SIG-M5 (cell line): ENCODE data around the gene CAPN9.

ENCODE experiments used
- DNase-seq: peaks from one replicate; lab custom pipeline; 2025; lab: John Stamatoyannopoulos, UW

The CAPN9 gene

DNA sequence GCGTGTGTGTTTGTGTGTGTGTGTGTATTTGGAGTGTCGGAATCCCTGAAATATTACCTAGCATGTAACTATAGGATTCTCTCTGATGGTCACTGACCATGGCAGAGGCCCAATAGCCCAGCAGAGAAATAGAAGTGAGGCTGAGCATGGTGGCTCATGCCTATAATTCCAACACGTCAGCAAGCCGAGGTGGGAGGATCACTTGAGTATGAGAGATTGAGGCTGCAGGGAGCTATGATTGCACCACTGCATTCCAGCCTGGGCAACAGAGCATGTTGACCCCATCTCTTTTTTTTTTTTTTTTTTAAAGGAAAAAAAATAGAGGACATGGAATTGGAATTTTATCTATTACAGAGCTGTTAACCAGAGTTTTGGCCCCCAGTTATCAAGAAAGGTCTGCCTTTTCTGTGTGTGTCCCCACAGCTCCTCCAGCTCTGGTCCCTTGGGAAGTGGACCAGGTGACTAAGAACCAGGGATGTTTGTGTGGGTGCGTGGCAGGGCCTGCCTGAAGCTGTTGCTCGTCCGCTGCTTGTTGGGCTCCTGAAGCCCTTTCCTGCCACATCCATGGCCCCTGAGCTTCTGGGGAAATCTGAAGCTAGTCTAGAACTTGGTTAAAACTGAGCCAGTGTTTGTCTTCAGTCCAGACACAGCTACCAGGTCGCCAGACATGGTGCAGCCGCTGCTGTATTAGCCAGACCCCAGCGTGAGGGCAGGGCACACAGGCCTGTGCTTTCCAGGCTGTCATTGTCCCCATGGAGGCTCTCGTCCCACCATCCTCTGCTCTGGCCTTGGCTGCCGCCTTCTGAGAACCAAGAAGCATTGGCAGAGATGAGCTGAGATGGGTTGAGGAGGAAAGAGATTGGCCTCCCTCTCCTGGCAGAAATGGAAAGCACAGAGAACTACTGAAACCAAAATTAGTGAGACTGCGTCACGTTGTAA, 25.5 kb downstream of the CAPN9 start:
- DNase-seq: no peak

DNA sequence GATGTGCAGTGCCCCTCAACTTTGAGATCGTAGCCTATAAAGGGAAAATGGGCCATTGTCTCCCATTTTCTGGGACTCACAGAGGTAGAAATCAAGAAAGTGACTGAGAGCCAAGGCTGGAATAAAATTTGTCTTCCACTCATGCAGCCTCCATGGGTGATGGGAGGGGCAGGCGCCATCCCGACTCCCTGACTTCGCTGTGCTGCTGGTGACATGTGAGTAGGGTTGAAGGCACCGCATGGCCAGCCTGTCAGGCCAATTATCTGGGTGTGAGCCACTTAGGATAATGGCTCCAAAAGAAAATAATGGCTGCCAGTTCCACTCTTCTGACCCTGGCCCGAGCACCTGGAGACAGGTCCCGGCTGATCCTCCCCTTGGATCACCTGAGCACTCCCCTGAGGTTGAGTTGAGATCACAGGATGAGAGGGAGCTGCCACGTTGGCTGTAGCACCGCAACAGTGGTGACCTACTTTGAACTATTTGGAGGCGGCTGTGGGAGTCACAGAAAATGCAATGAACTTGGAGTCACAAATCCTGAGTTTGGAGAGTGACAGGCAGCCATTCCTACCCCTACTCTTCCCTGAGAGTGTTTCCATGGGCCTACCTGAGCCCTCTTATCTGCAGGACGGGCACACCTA, 26.3 kb downstream of the CAPN9 start:
- DNase-seq: no peak

DNA sequence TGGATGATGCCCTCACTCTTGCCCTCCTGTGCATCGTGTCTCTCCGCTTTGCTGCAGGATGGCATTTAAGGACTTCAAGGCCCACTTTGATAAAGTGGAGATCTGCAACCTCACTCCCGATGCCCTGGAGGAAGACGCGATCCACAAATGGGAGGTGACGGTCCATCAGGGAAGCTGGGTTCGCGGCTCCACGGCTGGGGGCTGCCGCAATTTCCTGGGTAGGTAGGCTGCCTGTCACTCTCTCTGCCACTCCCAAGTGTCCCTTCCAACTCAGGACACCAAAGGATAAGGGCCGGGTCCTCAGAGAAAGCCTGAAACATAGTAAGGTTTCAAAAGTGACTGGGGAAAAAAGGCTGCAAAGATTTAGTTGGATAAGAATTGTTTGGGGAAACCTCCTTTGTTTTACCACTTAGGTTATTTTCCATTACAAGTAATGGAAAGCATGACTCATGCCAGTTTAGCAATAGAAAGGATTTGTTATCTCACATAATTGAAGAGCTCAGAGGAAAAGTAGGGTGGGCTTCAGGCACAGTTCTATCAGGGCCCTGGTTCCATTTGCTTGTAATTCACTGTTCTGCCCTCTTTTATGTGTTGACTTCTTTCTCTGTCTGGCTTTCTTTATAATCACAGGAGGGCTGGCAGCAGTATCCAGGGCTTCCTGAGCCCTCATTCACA, 31.9 kb downstream of the CAPN9 start:
- no peak for DNase-seq

DNA sequence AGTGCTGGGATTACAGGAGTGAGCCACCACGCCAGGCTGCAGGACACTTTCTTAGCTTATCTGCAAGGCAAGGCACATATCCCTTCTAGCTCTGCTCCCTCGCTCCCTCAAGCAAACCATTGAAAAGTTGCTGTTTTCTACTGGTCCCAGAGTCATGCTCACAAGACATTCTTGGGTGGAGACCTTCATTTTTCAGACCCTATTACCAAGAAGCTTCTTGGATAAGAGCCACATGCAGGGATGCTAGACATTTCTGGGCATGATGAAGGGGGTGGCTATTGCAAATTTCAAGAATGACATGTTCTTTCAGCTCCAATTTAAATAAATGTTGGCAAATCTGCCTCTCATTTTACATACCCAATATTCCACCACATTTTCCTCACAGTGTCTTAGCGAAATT, 33.9 kb downstream of the CAPN9 start:
- DNase-seq: no peak

DNA sequence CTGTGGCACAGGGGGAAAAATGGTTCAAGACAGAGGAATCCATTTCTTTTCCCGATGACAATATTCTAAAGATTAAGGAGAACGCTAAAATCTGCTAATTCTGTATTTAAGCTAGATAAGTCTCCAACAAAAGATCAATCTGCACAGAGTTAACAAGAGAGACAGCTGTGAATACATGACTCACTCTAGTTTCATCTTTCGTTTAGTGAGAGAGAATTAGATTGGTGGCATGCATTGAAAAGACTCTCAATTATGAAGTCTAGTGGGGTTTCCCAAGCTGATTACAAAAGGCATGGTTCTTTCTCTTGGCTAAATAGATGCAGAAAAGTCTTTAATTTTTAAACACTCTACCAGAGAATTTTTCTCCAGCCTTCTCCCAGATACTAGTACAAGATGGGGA, 34.4 kb downstream of the CAPN9 start:
- DNase-seq: no peak

DNA sequence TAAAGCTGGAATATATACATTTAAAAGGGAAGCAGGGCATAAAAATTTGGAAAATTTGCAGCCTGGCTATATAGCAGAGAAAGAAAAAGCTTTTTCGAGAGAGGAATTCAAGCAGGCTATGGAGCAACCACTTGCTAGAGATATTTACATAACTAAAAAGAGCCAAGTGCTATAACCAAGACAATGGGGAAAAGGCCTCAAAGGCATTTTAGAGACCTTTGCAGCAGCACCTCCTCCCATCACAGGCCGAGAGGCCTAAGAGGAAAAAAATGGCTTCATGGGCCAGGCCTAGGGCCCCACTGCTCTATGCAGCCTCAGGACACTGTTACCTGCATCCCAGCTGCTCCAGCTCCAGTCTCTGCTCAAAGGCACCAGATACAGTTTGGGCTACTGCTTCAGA, 37.0 kb downstream of the CAPN9 start:
- no peak for DNase-seq

DNA sequence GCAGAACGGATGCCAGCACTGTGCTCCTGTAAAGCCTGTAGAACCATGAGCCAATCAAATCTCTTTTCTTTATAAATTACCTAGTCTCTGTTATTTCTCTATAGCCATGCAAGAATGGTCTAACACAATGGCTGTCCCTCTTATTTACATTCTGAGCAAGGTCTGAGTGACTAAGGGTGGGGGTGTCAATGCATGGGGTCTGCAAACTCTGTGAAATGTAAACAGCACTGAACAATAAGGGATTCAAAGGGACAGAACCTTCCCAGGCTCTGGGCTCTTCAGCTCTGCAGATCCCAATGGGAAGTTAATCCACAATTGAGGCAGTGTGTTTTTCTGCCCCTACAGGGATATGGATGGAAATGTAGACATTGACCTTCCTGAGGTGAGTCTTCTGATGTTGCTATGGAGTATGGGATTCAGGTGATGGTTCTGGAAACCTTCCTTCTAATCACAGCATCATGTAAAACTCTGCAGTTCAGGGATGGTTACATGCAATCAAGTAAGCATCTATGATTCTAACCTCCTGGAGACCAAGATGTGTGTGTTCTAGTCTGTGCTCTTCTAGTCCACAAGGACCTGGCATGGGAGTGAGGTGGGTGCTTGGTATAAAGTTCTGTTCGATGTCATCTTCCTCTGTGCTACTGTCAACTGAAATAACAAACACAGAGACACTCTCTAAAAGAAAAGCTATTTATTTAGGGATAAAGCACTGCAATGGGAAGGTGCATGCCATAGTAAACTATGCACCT, 38.6 kb downstream of the CAPN9 start:
- no peak for DNase-seq

DNA sequence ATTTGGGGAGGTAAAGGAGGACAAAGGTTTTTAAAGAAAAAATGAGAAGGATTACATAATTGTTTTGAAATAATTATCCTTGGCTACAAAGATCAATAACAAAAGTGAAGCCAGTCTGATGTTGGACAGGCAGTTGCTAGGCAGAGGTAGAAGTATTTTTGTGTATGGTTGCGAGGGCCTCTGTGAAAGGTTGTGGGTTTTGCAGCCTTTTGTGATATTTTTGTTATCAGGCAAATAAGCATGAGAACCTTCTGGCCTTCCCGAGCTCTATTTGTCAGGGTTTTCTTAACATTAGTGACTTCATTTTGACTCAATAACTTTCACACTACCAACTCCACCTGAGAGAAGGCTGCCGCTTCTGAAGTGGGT, 39.2 kb downstream of the CAPN9 start:
- no peak for DNase-seq

DNA sequence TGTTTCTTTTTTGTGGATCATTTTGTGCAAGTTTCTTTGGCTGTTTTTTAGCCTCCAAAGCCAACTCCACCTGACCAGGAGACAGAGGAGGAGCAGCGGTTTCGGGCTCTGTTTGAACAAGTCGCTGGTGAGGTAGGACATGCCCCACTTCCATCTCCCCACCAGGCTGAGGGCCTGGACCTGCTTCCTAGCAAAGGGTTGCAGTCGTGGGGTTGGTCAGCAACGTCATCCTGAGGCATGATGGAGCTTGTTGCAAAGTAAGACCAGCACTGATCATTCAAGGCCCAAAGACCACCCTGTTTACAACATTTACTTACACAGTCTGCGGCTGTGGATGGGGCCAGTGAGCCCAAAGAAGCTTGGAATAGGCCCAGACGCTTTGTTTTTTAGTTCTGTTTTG, 40.3 kb downstream of the CAPN9 start:
- DNase-seq: no peak

DNA sequence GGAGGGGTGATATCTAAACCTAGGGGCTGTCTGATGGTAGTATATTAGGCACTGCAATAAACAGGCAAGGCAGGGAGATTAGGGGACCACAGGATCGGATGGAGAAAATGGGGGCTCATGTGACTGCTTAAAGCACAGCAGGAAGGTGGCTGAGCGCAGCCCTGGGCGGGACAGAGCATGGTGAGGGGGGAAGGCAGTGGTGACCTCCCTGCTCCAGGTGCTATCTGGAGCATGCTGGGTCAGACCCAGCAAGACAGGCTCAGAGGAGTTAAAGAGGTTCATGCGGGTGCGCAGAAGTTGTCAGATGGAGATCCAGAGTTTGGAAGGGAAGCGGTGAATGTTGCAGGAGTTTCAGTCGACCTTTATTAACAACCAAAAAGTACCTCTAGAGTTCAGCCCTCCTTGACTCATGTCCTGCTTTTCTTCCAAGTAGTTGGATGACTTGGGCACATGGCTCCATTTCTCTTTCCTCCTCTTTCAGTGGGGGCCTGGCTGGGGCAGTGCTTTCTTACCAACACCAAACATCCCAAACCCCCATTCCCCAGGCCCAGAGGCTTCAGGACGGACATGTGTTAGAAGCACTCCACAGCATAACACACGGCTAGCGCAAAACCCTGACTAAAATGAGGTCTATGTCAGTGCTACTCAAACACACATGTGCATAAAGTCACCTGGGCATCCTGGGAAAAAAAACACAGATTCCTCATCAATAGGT, 41.5 kb downstream of the CAPN9 start:
- DNase-seq: no peak

DNA sequence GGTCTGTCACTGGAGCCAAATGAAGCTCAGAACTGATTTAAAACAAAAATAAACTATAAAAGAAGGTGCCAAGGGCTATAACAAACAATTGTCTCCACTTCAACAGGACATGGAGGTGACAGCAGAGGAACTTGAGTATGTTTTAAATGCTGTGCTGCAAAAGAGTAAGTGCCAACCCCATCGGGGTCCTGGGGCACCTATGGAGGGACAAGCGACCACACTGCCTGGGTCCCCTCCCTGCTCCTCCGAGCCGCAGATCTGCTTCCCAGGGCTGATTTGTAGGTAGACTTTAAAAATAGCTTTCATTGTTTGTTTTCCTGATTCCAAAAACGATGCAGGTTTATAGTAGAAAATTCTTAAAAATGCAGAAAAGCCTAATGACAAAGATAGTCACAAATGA, 42.8 kb downstream of the CAPN9 start:
- DNase-seq: no peak

DNA sequence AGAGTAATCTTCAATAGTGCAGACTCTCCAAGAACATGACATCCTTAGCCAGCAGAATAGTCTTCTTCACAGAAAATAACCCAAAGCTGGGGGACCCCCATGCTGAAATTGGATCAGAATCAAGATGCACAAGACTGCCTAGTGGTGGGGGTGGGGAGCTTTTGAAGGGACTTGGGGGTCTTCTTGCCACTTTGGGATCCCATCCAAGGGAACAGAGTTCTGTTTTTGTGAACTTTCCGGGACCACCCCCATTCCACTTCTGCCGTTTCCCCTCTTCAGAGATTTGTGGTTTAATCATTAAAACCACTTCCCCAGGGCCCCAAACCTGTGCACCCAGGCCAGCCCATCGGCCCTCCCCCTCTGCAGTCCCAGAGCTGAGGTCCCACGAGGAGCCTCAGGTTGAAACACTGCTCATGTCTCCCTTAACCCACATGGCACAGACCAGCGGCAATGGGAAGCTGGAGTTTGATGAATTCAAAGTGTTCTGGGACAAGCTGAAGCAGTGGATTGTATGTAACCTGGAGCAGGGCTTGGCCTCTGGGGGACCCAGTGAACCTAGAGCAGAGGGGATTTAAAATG, 44.9 kb downstream of the CAPN9 start:
- DNase-seq: no peak

DNA sequence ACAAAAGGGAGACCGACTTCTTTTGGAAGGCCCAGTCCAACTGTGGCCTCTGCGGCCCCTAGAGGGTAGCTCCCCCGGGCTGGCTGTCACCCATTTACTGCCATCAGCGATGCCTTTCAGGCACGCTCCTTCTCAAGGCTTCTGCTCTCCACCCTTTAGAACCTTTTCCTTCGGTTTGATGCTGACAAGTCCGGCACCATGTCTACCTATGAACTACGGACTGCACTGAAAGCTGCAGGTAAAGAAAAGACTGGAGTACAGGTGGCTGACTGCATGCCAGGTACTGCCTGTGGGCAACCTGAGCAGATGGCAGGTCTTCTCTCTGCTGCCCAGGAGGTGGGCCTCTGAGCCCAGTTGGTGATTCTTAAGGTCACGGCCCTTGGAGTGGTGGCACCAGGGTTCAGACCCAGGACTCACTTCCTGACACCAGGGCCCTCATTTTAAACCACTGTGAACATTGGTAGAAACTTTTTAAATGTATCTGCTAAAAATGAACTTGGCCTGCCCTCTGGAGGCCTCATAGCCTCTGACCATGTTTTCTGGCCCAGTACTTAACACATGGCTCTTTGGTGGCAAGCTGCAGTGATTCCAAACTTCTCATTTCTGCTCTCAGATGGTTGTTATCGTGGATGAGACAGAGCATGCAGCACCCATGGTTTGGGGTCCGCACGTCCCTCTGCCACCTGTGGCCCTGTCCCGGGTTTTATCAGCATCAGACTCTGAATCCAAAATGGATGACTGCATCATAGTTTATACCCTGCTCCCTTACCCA, 45.7 kb downstream of the CAPN9 start:
- DNase-seq: no peak

DNA sequence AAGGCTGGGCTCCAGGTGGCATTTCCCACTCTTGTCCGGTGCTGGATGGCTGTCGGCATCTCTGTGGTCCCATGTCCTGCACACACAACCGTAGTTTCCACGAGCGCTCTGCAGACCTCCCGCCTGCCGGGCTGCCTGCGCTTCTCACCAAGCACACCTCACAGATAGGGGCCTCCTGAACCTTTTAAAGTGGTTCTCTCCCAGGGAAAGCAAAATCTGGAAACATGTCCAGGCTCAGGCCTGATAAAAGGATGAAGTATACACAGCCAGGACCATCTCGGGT, 46.2 kb downstream of the CAPN9 start:
- DNase-seq: no peak

DNA sequence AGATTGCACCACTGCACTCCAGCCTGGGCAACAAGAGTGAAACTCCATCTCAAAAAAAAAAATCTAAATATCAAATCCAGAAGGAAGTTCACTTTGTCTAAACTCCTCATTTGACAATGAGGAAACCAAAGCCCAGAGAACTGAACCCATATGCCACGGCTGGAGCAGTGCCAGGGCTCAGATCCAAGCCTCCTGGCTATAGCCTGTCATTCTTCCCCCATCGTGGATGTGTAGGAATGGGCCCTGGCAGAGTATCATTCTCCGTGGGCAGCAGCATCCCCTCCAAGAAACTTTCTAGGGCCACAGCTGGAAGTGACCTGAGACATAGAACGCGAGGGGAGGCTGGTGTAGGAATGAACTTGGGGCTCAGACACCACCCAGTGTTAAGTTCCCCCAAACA, 47.2 kb downstream of the CAPN9 start:
- DNase-seq: no peak

DNA sequence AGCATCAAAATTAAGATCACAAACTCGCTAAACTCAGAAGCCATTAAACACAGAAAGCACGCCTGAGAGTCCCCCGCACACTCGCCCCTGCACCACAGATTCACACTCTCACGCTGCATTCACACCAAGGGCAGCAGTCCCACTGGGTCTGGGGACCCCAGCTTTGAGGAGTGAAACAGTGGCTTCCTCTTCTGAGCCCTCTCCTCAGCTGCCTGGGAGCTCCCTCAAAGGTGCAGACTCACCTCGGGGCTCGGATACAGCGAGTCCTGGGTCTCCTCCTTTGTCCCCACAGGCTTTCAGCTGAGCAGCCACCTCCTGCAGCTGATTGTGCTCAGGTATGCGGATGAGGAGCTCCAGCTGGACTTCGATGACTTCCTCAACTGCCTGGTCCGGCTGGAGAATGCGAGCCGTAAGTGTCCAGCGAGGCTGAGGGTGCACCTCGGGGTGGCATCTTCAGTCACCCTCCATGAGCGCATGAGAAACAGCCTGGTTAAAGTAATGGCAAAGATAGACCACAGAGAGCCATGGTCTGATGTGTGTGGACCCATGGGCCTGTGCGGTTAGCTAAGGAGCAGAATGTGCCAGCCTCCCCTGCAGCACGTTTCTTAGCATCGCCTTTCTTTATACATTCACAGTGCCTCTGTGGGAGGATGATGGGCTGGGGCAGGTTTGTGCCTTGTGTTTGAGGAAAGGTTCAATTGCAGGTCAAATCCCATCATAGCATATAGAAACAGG, 47.9 kb downstream of the CAPN9 start:
- DNase-seq: no peak

DNA sequence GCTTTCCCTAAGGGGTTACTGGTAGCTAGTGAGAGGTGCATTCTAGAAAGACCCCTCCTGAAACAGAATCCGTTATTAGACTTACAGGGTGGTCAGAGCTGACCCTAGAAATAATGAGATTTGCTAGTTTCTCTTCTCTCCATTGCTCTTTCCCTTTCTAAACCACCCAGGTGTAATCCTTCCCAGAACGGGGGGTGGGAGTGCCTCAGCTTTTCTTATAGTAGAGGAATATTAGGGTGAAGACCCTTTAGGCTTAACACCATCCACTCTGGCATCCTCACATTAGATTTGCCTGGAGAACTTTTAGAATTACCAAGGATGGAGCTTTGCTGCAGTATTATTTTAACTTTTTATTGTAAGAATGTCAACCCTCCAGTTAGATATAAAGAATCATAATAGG, 49.4 kb downstream of the CAPN9 start:
- no peak for DNase-seq

DNA sequence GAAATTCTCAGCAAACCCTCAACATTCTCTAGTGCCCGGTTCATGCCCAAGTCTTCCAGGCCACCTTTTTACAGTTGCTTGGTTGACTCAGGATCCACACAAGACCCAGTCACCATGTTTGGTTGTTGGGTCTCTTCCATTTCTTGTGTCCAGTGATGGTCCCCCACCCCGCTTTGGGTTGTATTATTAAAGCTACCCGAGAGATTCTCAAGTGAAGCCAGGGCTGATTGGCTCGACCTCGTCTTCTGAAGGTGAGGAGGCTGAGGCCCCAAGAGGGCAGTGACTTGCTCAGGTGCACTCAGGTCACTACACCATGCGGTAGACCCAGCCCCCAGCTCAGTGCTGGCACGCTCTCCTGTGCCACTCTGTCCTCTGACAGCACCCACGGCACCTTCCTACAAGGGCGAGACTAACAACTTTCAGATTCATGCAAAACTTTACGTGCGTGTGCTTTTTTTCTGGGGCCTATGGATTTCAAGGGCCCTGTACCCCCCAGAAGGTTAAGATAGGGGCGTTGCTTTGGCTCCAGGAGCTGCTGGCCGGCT, 50.3 kb downstream of the CAPN9 start:
- no peak for DNase-seq

DNA sequence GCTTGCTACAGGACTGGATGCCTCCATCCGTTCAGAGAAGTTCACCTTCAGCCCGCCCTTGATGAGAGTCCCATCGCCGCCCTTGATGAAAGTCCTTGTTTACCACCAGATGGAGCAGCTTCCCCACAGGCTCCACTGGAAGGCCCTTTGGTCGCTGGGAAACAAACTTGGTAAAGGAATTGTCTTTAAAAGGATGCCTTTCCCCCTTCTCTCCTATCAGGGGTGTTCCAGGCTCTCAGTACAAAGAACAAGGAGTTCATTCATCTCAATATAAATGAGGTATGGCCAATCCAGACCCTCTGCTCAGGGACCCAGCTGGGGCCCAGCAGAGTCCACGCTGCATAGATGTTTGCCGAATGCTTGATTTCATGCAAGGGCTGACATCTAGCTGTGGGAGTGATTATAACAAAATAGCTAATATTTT, 50.8 kb downstream of the CAPN9 start:
- DNase-seq: no peak

DNA sequence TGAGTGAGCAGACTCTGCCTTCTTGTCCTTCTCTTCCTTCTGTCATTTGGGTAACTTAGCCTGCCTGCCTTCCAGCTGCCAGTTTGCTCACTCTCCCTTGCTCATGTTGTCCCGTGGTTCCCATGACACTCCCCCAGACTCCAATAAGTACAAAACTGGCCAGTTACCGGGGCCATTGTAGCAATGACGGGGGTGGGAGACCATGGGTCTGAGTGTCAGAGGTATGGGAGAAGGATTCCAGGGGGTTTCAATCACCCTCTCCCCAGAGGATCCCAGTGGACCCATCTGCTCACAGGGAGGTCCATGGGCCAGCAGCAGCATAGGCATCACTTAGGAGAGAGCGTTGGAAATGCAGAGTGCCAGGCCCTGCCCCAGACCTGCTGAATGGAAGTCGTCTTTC, 51.3 kb downstream of the CAPN9 start:
- no peak for DNase-seq
